ENCODE measurements around the gene UTS2B.

UTS2B gene

DNA sequence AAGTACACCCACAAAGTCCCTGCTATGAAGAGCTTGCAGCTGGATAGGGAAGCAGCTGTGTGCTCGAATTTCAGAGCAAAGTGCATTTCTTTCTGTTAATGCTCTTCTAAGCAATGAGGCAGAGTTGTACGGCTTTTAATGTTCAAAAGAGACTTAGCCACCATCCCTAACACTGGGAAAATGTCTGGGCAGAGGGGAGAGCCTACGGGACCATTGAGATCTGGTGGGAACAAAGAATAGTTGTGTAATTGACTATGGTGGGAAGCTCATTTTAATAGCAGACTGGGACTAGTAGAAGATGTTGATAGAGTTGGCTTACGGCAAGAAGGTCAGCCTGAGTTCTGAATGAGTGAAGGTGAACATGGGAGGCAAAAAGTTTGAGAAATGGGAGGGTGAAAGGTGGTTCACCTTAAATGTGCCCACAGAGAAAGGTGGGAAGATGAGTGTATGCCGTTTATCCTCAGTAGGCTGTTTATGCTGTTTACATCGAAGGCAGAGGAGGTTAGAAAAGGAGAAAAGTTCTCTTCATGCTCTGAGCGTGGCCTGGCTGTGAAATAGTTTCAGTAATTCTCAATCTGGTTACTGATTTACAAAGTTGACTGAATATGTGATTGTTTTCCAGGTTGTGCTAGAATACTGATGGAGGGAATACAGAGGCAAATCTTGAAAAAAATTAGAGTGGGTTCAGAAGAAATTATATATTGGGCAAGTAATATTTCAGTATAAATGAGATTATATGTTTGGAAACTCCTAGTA is 22.9 kb upstream of the UTS2B start:
- H3K4me3 ChIP-seq (ENCODE audit: low read depth, low read length) = peak overlapping the region; percentile 3; the same call in 1 of the 2 replicates
- no peak for DNase-seq (ENCODE audit: low read depth)
- TF ChIP-seq, protein P1, sequence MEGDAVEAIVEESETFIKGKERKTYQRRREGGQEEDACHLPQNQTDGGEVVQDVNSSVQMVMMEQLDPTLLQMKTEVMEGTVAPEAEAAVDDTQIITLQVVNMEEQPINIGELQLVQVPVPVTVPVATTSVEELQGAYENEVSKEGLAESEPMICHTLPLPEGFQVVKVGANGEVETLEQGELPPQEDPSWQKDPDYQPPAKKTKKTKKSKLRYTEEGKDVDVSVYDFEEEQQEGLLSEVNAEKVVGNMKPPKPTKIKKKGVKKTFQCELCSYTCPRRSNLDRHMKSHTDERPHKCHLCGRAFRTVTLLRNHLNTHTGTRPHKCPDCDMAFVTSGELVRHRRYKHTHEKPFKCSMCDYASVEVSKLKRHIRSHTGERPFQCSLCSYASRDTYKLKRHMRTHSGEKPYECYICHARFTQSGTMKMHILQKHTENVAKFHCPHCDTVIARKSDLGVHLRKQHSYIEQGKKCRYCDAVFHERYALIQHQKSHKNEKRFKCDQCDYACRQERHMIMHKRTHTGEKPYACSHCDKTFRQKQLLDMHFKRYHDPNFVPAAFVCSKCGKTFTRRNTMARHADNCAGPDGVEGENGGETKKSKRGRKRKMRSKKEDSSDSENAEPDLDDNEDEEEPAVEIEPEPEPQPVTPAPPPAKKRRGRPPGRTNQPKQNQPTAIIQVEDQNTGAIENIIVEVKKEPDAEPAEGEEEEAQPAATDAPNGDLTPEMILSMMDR (IDR thresholded peaks at IDR 0.05; ENCODE audit: low read depth, low read length, missing control alignments) = no peak

DNA sequence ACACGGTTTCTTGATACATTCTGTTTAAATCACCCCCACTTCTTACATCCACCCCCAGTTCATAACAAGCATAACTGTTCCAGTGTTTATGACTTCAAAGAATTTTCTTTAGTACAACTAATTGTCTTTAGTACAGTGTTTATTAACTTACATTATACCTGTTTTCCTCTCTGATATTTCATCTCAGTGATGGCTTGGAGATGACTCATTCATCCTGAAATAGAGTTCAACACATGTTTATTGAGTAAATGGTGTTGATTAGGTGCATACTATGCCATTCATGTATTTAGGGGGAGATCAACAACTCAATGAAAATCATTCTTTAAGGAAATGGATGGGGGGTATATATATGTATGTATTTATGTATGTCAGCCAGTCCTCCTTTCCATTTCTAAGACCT is 21.7 kb upstream of the UTS2B start:
- TF ChIP-seq, protein P1 (IDR thresholded peaks at IDR 0.05; ENCODE audit: low read depth, low read length, missing control alignments) = no peak
- no peak overlapping the region for H3K4me3 ChIP-seq (ENCODE audit: low read depth, low read length)
- no peak for DNase-seq (ENCODE audit: low read depth)

DNA sequence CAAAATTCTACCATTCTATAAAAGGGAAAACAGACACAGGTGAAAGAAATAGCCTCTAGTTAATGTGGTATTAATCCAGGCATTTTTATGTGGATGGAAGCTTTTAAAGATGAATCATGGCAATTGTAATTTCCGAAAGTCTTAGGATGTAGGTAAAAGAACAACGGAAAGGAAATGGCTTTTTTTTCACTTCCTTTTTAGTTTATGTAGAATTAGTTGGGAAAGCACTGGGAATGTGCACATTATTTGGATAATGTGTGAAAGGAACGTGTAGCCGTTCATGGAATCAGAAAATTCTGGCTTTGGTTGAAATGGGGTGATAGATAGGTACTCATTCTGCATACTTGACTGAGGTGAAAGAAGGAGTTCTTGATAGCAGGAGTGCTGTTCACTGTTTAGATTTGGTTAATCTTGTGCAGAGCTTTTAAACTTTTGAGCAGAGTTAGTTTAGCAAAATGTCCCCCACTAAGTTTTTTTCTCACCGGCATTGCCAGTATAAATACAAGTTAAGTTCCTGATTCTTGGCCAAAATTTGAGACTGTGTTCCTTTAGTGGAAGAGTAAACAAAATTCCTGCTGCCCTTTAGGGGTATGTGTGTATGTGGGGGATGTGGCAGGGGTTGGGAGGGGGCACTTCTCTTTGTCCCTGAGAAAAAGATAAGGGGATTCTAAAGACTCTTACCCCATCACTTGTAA is 20.2 kb upstream of the UTS2B start:
- TF ChIP-seq, protein P1 (IDR thresholded peaks at IDR 0.05; ENCODE audit: low read depth, low read length, missing control alignments) = no peak
- no peak for DNase-seq (ENCODE audit: low read depth)
- no peak overlapping the region for H3K4me3 ChIP-seq (ENCODE audit: low read depth, low read length)

DNA sequence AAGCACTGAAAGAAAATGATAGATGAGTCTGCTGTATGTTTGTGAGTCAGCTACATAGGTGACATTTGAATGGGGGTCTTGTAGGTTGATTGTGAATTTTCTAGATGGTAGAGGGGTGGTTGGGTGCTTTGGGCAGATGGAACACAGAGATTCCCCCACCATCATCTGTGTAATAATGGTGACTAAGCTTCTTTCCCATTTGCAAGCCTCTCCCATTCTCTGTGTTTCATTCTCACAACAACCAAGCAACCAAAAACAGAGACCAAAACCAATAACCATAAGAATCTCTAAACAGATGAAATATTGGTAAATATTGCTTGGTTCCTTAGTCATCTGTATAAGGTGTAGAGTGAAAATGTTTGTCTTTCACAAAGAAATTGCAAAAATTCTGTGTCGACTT is 17.8 kb upstream of the UTS2B start:
- H3K4me3 ChIP-seq (ENCODE audit: low read depth, low read length) = no peak overlapping the region
- TF ChIP-seq, protein P1 (IDR thresholded peaks at IDR 0.05; ENCODE audit: low read depth, low read length, missing control alignments) = no peak
- DNase-seq (ENCODE audit: low read depth) = no peak

DNA sequence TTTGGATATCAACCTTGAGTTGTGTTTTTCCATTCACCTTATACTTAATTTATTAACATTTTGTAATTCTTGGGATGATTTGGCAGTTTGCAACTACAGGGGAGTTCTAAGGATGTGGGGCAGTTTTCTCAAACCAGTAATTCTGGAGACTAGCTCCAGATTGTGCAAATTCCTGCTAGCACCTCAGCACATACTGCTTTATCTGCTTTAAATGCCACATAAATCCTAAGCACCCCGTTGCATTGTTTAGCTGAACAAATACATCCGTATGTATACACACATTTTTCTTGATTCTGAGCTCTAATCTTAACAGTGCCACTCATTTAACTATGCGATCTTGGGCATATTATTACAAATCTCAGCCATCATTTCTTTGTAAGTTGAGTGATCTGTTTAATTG is 16.9 kb upstream of the UTS2B start:
- no peak for DNase-seq (ENCODE audit: low read depth)
- TF ChIP-seq, protein P1 (IDR thresholded peaks at IDR 0.05; ENCODE audit: low read depth, low read length, missing control alignments) = no peak

DNA sequence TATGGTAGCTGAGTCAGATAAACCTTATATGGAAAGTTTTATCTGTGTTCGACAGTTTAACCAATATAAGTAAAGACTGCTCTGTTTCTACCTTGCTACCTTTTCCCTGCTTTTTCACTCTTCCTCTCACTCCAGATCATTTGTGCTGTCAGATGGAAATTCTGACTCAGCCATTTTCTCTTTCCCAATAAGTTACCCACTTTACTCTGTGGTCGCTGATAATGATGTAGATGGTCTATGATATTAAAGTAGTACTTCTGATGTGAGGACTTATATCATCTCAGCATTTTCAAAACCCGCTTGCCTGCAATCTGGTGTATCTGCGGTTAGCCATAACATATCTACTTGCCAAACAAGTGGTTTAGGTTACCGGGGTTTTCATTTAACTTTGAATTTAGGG is 15.0 kb upstream of the UTS2B start:
- DNase-seq (ENCODE audit: low read depth) = no peak
- H3K4me3 ChIP-seq (ENCODE audit: low read depth, low read length) = no peak overlapping the region
- TF ChIP-seq, protein P1 (IDR thresholded peaks at IDR 0.05; ENCODE audit: low read depth, low read length, missing control alignments) = no peak

More for the DNA sequence above, 16.9 kb upstream of the UTS2B start:
- no peak overlapping the region for H3K4me3 ChIP-seq (ENCODE audit: low read depth, low read length)

All from GM12864 (cell line).